ENCODE measurements around the gene C16orf96. TPM values are rescaled to one million over a fixed set of nuclear protein-coding genes. Genes with fewer than 3 reads are reported as not detected.

C16orf96 gene
- total and polyA plus RNA-seq, 2 of the 13 experiments (the other 11 are each of a cell fraction or from before 2014, with no cell fraction given): 0.03 TPM; not detected in 1

DNA sequence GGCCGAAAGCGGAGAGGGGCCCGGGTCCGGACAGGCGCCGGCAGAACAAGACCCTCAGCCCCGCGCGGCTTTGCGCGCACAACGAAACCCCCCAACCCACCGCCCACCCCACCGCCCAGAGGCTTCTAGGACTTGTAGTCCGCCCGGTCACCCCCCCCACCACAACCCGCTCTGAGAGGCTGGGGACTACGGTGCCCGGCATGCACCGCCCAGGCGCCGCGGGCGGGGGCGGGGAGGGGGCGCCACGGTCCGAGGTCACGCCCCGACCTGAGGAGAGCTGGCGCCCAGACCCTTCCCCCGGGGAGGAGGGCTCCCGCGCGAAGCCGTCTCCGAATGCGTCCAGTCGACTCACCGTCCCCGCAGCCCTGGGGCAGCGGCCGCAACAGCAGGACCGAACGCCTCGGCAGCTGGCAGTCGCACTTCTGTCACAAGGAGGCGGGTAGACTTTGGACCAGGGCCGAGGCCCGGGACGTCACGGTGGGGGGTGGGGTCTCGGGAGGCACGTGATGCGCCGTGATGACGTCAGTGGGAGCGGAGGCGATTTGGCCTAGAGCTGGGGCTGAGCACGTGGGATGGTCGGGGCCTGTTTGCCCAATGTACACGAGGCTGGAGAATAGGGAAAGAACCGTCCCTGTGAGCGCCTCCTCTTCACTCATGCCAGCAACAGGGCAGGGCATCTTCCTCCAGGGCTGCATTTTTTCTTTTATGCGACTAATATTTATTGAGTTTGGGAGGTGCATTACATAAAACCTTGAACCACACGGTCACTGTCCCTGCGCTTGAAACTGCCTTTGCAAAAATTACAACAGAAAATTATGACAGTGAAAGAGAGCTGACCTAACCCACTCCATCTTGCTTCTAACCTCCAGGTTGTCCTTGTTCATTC lies 17.5 kb upstream of the C16orf96 start, which contains the start of gene CDIP1 (continued):
- TF ChIP-seq ZNF446 (CRISPR knock-in tag; IDR thresholded peaks at IDR 0.05): peak; percentile 99
- no peak for TF ChIP-seq HMG20A (CRISPR knock-in tag; IDR thresholded peaks at IDR 0.05; ENCODE audit: borderline replicate concordance)
- no peak for TF ChIP-seq CHD4 (IDR thresholded peaks at IDR 0.05; ENCODE audit: borderline replicate concordance, low read length)
- TF ChIP-seq ZNF138 (CRISPR knock-in tag; IDR thresholded peaks at IDR 0.05; ENCODE audit: low read depth): peak; percentile 98; the same call in 1 of the 2 replicates
- TF ChIP-seq IRF2 (CRISPR knock-in tag; IDR thresholded peaks at IDR 0.05): peak; percentile 93
- peak; percentile 92 for TF ChIP-seq PITX1 (CRISPR knock-in tag; IDR thresholded peaks at IDR 0.05)
- peak; percentile 75 for TF ChIP-seq ASH2L (IDR thresholded peaks at IDR 0.05; ENCODE audit: insufficient read length, low read depth, low read length)
- TF ChIP-seq MXI1 (IDR thresholded peaks at IDR 0.05; ENCODE audit: borderline replicate concordance, low read depth, low read length): peak; percentile 84; the same call in 2 of the 3 replicates
- peak; percentile 74; the same call in 1 of the 2 replicates for TF ChIP-seq MBD4 (IDR thresholded peaks at IDR 0.05; ENCODE audit: borderline replicate concordance, low read length)
- TF ChIP-seq FOSL2 (CRISPR knock-in tag; IDR thresholded peaks at IDR 0.05): peak; percentile 84
- TF ChIP-seq TP53 (CRISPR knock-in tag; conservative IDR thresholded peaks at IDR 0.05): no peak; the same call in 1 of the 2 replicates
- TF ChIP-seq, protein P1, sequence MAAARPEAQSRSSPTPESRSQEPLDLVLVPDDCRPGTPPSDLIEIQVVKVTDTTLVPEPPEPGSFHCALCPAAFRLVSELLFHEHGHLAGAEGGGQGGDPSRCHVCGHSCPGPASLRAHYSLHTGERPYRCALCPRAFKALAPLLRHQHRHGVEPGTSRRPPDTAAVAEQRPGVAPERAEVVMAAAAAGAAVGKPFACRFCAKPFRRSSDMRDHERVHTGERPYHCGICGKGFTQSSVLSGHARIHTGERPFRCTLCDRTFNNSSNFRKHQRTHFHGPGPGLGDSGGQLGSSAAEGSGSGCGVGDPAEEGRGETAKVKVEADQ (CRISPR knock-in tag; IDR thresholded peaks at IDR 0.05; ENCODE audit: borderline replicate concordance): peak; percentile 98
- TF ChIP-seq, protein P2, sequence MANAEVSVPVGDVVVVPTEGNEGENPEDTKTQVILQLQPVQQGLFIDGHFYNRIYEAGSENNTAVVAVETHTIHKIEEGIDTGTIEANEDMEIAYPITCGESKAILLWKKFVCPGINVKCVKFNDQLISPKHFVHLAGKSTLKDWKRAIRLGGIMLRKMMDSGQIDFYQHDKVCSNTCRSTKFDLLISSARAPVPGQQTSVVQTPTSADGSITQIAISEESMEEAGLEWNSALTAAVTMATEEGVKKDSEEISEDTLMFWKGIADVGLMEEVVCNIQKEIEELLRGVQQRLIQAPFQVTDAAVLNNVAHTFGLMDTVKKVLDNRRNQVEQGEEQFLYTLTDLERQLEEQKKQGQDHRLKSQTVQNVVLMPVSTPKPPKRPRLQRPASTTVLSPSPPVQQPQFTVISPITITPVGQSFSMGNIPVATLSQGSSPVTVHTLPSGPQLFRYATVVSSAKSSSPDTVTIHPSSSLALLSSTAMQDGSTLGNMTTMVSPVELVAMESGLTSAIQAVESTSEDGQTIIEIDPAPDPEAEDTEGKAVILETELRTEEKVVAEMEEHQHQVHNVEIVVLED (CRISPR knock-in tag; IDR thresholded peaks at IDR 0.05; ENCODE audit: borderline replicate concordance): peak; percentile 98
- peak; percentile 96 for TF ChIP-seq MYC (CRISPR knock-in tag; IDR thresholded peaks at IDR 0.05; ENCODE audit: borderline replicate concordance)
- peak; percentile 93 for TF ChIP-seq KDM3A (CRISPR knock-in tag; IDR thresholded peaks at IDR 0.05; ENCODE audit: low read depth)
- TF ChIP-seq ARHGAP35 (CRISPR knock-in tag; IDR thresholded peaks at IDR 0.05; ENCODE audit: borderline replicate concordance): peak; percentile 99
- TF ChIP-seq CREB1 (IDR thresholded peaks at IDR 0.05): peak; percentile 100
- peak; percentile 97 for TF ChIP-seq CREB1 (CRISPR knock-in tag; IDR thresholded peaks at IDR 0.05)
- TF ChIP-seq, protein P3, sequence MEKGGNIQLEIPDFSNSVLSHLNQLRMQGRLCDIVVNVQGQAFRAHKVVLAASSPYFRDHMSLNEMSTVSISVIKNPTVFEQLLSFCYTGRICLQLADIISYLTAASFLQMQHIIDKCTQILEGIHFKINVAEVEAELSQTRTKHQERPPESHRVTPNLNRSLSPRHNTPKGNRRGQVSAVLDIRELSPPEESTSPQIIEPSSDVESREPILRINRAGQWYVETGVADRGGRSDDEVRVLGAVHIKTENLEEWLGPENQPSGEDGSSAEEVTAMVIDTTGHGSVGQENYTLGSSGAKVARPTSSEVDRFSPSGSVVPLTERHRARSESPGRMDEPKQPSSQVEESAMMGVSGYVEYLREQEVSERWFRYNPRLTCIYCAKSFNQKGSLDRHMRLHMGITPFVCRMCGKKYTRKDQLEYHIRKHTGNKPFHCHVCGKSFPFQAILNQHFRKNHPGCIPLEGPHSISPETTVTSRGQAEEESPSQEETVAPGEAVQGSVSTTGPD (CRISPR knock-in tag; IDR thresholded peaks at IDR 0.05): peak; percentile 87
- peak; percentile 95 for TF ChIP-seq ZNF746 (CRISPR knock-in tag; IDR thresholded peaks at IDR 0.05)
- TF ChIP-seq ZNF790 (CRISPR knock-in tag; IDR thresholded peaks at IDR 0.05; ENCODE audit: borderline replicate concordance): peak; percentile 99
- TF ChIP-seq SMARCE1 (IDR thresholded peaks at IDR 0.05; ENCODE audit: borderline replicate concordance): no peak
- TF ChIP-seq JUNB (CRISPR knock-in tag; IDR thresholded peaks at IDR 0.05; ENCODE audit: borderline replicate concordance): peak; percentile 96
- peak; percentile 97 for TF ChIP-seq ZNF124 (CRISPR knock-in tag; IDR thresholded peaks at IDR 0.05)
- peak; percentile 88 for TF ChIP-seq ZKSCAN5 (CRISPR knock-in tag; IDR thresholded peaks at IDR 0.05)
- peak; percentile 98 for TF ChIP-seq REL (CRISPR knock-in tag; conservative IDR thresholded peaks at IDR 0.05)
- peak; percentile 97 for TF ChIP-seq ZBTB38 (CRISPR knock-in tag; IDR thresholded peaks at IDR 0.05)

All from HepG2 (cell line).